ENCODE results near the gene CCDC91. TPM values are rescaled to one million over a fixed set of nuclear protein-coding genes. Genes with fewer than 3 reads are reported as not detected.
"Not testable (repeated sequence)": the region's sequence is repeated elsewhere in the genome, so short reads cannot be mapped to it uniquely, and the experiment has no call there.

CCDC91 gene
- polyA plus RNA-seq, 1 donor from 2014 or later, result 11.6 TPM

DNA sequence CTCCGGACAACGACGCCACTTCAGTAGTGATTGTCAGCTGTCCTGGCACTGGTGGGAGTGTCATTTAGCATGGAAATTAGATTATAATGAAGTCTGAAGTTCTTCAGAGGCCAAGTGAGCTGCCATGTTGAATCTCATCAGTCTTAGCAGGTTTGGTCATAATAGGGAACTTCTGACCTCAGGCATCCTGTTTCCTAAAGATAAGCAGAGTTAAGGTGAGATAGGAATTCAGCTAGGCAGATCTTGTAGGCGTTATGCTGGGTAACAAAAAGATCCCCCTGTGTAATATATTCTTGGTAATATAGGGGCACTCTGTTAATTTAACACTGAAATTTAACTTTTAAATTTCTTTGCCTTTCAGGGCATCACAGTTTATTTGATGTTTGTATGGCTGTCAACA lies 137.5 kb downstream of the CCDC91 start:
- H3K9me3 ChIP-seq (ENCODE audit: low read length), result no peaks in the 10 kb centered on the region
- H4K20me1 ChIP-seq (ENCODE audit: insufficient read depth), result no peaks in the 10 kb centered on the region
- TF ChIP-seq EZH2 (IDR thresholded peaks at IDR 0.05; ENCODE audit: borderline replicate concordance, insufficient read depth, low read length, poor library complexity, severe bottlenecking) (no peak), EP300 (conservative IDR thresholded peaks at IDR 0.05; ENCODE audit: poor library complexity, severe bottlenecking) (no peak), SMC3 (conservative IDR thresholded peaks at IDR 0.05; ENCODE audit: poor library complexity) (no peak)

GRCh38 chr12:28328967-28329366 lies 138.7 kb downstream of the CCDC91 start:
- TF ChIP-seq TAF1 (IDR thresholded peaks at IDR 0.05; ENCODE audit: low read depth) (no peak), SMC3 (conservative IDR thresholded peaks at IDR 0.05; ENCODE audit: poor library complexity) (no peak), POLR2AphosphoS5 (IDR thresholded peaks at IDR 0.05) (no peak), EP300 (conservative IDR thresholded peaks at IDR 0.05; ENCODE audit: poor library complexity, severe bottlenecking) (no peak), MXI1 (conservative IDR thresholded peaks at IDR 0.05; ENCODE audit: poor library complexity, severe bottlenecking) (no peak), CTCF (IDR thresholded peaks at IDR 0.05; ENCODE audit: poor library complexity, severe bottlenecking) (no peak), EZH2 (IDR thresholded peaks at IDR 0.05; ENCODE audit: borderline replicate concordance, insufficient read depth, low read length, poor library complexity, severe bottlenecking) (no peak), RAD21 (conservative IDR thresholded peaks at IDR 0.05) (no peak), REST (IDR thresholded peaks at IDR 0.05; ENCODE audit: borderline replicate concordance) (no peak)
- Histone ChIP-seq H3K27ac (ENCODE audit: low read length) (no peak overlapping the region), H3K79me2 (replicated peaks; ENCODE audit: insufficient read depth, low read length) (no peaks in the 10 kb centered on the region), H3K27me3 (ENCODE audit: insufficient read depth, low read depth, low read length) (no peaks in the 10 kb centered on the region), H3K9me2 (ENCODE audit: insufficient read depth, low read length) (no peaks in the 10 kb centered on the region), H3K9ac (ENCODE audit: low read length) (no peak overlapping the region), H3K9me3 (ENCODE audit: low read length) (no peaks in the 10 kb centered on the region), H3K4me3 (ENCODE audit: low read length) (no peak overlapping the region), H3K36me3 (ENCODE audit: insufficient read depth, low read length) (no peaks in the 10 kb centered on the region), H3F3A (ENCODE audit: insufficient read depth, low read length, poor library complexity, severe bottlenecking) (no peaks in the 10 kb centered on the region), H3K4me2 (ENCODE audit: low read length) (no peak overlapping the region), H2AFZ (ENCODE audit: low read depth, low read length) (no peak overlapping the region), H4K20me1 (ENCODE audit: insufficient read depth) (no peaks in the 10 kb centered on the region)

More for the DNA sequence above, 137.5 kb downstream of the CCDC91 start:
- Histone ChIP-seq H3K4me3 (ENCODE audit: low read length) (no peak overlapping the region), H2AFZ (ENCODE audit: low read depth, low read length) (no peak overlapping the region), H3K36me3 (ENCODE audit: insufficient read depth, low read length) (no peaks in the 10 kb centered on the region), H3K9me2 (ENCODE audit: insufficient read depth, low read length) (no peaks in the 10 kb centered on the region), H3K79me2 (replicated peaks; ENCODE audit: insufficient read depth, low read length) (no peaks in the 10 kb centered on the region), H3K27ac (ENCODE audit: low read length) (no peak overlapping the region), H3K4me2 (ENCODE audit: low read length) (no peak overlapping the region), H3F3A (ENCODE audit: insufficient read depth, low read length, poor library complexity, severe bottlenecking) (no peaks in the 10 kb centered on the region), H3K27me3 (ENCODE audit: insufficient read depth, low read depth, low read length) (no peaks in the 10 kb centered on the region), H3K9ac (ENCODE audit: low read length) (no peak overlapping the region)

DNA sequence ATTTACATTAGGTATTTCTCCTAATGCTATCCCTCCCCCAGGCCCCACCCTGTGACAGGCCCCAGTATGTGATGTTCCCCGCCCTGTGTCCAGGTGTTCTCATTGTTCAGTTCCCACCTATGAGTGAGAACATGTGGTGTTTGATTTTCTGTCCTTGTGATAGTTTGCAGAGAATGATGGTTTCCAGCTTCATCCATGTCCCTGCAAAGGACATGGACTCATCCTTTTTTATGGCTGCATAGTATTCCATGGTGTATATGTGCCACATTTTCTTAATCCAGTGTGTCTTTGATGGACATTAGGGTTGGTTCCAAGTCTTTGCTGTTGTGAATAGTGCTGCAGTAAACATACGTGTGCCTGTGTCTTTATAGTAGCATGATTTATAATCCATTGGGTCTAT lies 139.5 kb downstream of the CCDC91 start:
- H2AFZ ChIP-seq (ENCODE audit: low read depth, low read length); H3K4me3 ChIP-seq (ENCODE audit: low read length); H3K9me3 ChIP-seq (ENCODE audit: low read length); H3K27me3 ChIP-seq (ENCODE audit: insufficient read depth, low read depth, low read length); H3K79me2 ChIP-seq (replicated peaks; ENCODE audit: insufficient read depth, low read length); H3K4me2 ChIP-seq (ENCODE audit: low read length); H3F3A ChIP-seq (ENCODE audit: insufficient read depth, low read length, poor library complexity, severe bottlenecking); H3K27ac ChIP-seq (ENCODE audit: low read length); H4K20me1 ChIP-seq (ENCODE audit: insufficient read depth); H3K9me2 ChIP-seq (ENCODE audit: insufficient read depth, low read length); H3K9ac ChIP-seq (ENCODE audit: low read length); H3K36me3 ChIP-seq (ENCODE audit: insufficient read depth, low read length): not testable (repeated sequence)

GRCh38 chr12:28330232-28330631 lies 140.0 kb downstream of the CCDC91 start:
- H3K9me2 ChIP-seq (ENCODE audit: insufficient read depth, low read length); H2AFZ ChIP-seq (ENCODE audit: low read depth, low read length); H3F3A ChIP-seq (ENCODE audit: insufficient read depth, low read length, poor library complexity, severe bottlenecking); H3K27me3 ChIP-seq (ENCODE audit: insufficient read depth, low read depth, low read length); H3K27ac ChIP-seq (ENCODE audit: low read length); H3K36me3 ChIP-seq (ENCODE audit: insufficient read depth, low read length); H3K4me3 ChIP-seq (ENCODE audit: low read length); H3K9ac ChIP-seq (ENCODE audit: low read length); H3K4me2 ChIP-seq (ENCODE audit: low read length); H4K20me1 ChIP-seq (ENCODE audit: insufficient read depth); H3K79me2 ChIP-seq (replicated peaks; ENCODE audit: insufficient read depth, low read length); H3K9me3 ChIP-seq (ENCODE audit: low read length): not testable (repeated sequence)

Data from neural cell (in vitro differentiated cells).